ENCODE measurements around the gene CDHR5. TPM values are rescaled to one million over a fixed set of nuclear protein-coding genes. Genes with fewer than 3 reads are reported as not detected.
A peak's percentile ranks its signal among the peaks of the same experiment; 100 is the strongest.
"Not testable (repeated sequence)": the region's sequence is repeated elsewhere in the genome, so short reads cannot be mapped to it uniquely, and the experiment has no call there.

Gene CDHR5
- total RNA-seq, 1 donor from 2014 or later: 0.24 TPM

GRCh38 chr11:575313-575995, 49.3 kb downstream of the CDHR5 start:
- TF ChIP-seq CTCF (IDR thresholded peaks at IDR 0.05; ENCODE audit: unreplicated experiment): no peak
- H3K36me3 Mint-ChIP-seq (ENCODE audit: insufficient read depth): no peaks in the 10 kb centered on the region
- peaks cover 17% of the 10 kb centered on the region for H3K27me3 Mint-ChIP-seq
- H3K9me3 Mint-ChIP-seq (ENCODE audit: low read depth): no peaks in the 10 kb centered on the region
- H3K27ac Mint-ChIP-seq: no peak overlapping the region
- peaks cover 40% of the 10 kb centered on the region for H3K4me1 Mint-ChIP-seq (ENCODE audit: low read depth)
- peak overlapping the region; percentile 81 for H3K4me3 Mint-ChIP-seq (ENCODE audit: low read depth)
- DNase-seq (ENCODE audit: low spot score, unreplicated experiment): no peak

GRCh38 chr11:574632-575312, 50.0 kb downstream of the CDHR5 start:
- H3K27me3 Mint-ChIP-seq: peaks cover 17% of the 10 kb centered on the region
- no peak for TF ChIP-seq CTCF (IDR thresholded peaks at IDR 0.05; ENCODE audit: unreplicated experiment)
- H3K27ac Mint-ChIP-seq: no peak overlapping the region
- H3K9me3 Mint-ChIP-seq (ENCODE audit: low read depth): no peaks in the 10 kb centered on the region
- H3K4me1 Mint-ChIP-seq (ENCODE audit: low read depth): peaks cover 35% of the 10 kb centered on the region
- no peak for DNase-seq (ENCODE audit: low spot score, unreplicated experiment)
- peak overlapping the region; percentile 81 for H3K4me3 Mint-ChIP-seq (ENCODE audit: low read depth)
- no peaks in the 10 kb centered on the region for H3K36me3 Mint-ChIP-seq (ENCODE audit: insufficient read depth)

- not testable (repeated sequence) for H3K27ac Mint-ChIP-seq; H3K36me3 Mint-ChIP-seq (ENCODE audit: insufficient read depth); DNase-seq (ENCODE audit: low spot score, unreplicated experiment); H3K9me3 Mint-ChIP-seq (ENCODE audit: low read depth)
- Mint-ChIP-seq H3K4me3 (ENCODE audit: low read depth) (peak overlapping the region; percentile 81), H3K4me1 (ENCODE audit: low read depth) (peaks cover 29% of the 10 kb centered on the region), H3K27me3 (peaks cover 17% of the 10 kb centered on the region)
Measured at GRCh38 chr11:574031-574570, 50.7 kb downstream of the CDHR5 start.

GRCh38 chr11:573146-573759, 51.5 kb downstream of the CDHR5 start:
- peaks cover 23% of the 10 kb centered on the region for H3K4me1 Mint-ChIP-seq (ENCODE audit: low read depth)
- no peaks in the 10 kb centered on the region for H3K9me3 Mint-ChIP-seq (ENCODE audit: low read depth)
- peaks cover 17% of the 10 kb centered on the region for H3K27me3 Mint-ChIP-seq
- no peak overlapping the region for H3K27ac Mint-ChIP-seq
- no peak overlapping the region for H3K4me3 Mint-ChIP-seq (ENCODE audit: low read depth)
- no peak for TF ChIP-seq CTCF (IDR thresholded peaks at IDR 0.05; ENCODE audit: unreplicated experiment)
- H3K36me3 Mint-ChIP-seq (ENCODE audit: insufficient read depth): no peaks in the 10 kb centered on the region
- no peak for DNase-seq (ENCODE audit: low spot score, unreplicated experiment)

GRCh38 chr11:571802-572185, 53.0 kb downstream of the CDHR5 start:
- peaks cover 12% of the 10 kb centered on the region for H3K4me1 Mint-ChIP-seq (ENCODE audit: low read depth)
- no peaks in the 10 kb centered on the region for H3K9me3 Mint-ChIP-seq (ENCODE audit: low read depth)
- DNase-seq (ENCODE audit: low spot score, unreplicated experiment): no peak
- no peak overlapping the region for H3K27ac Mint-ChIP-seq
- H3K36me3 Mint-ChIP-seq (ENCODE audit: insufficient read depth): no peaks in the 10 kb centered on the region
- H3K27me3 Mint-ChIP-seq: peaks cover 17% of the 10 kb centered on the region
- TF ChIP-seq CTCF (IDR thresholded peaks at IDR 0.05; ENCODE audit: unreplicated experiment): no peak
- H3K4me3 Mint-ChIP-seq (ENCODE audit: low read depth): no peak overlapping the region

All from progenitor cell of endocrine pancreas (in vitro differentiated cells).